Urinary bladder (tissue), 4 donors: ENCODE data around the gene KRTAP10-1. TPM values are rescaled to one million over a fixed set of nuclear protein-coding genes. Genes with fewer than 3 reads are reported as not detected.

Source experiments
- DNase-seq: peaks from one replicate; pipeline ENCODE4 v3.0.0-alpha.2; 2015; ENCODE audit errors: extremely low spot score
- H3K27ac ChIP-seq: one replicate; pipeline ENCODE4 v1.5.1; 2013; ENCODE audit warnings: low read depth, mild to moderate bottlenecking, moderate library complexity
- H3K36me3 ChIP-seq: one replicate; pipeline ENCODE4 v1.6.1; 2013; ENCODE audit warnings: mild to moderate bottlenecking, moderate library complexity; ENCODE audit not compliant: insufficient read depth
- H3K4me1 ChIP-seq: one replicate; pipeline ENCODE4 v1.6.1; 2013; ENCODE audit warnings: mild to moderate bottlenecking, moderate library complexity; ENCODE audit not compliant: insufficient read depth
- H3K4me3 ChIP-seq: one replicate; pipeline ENCODE4 v1.5.1; 2013; ENCODE audit warnings: low read depth, low read length
- WGBS: extraction: QIAGEN DNeasy Blood & Tissue Kit; methylation state at CpG from one replicate; pipeline ENCODE4 v1.1.7; 2013; 5-methylcytosine and 5-hydroxymethylcytosine counted together
- polyA plus RNA-seq: library from polyadenylated mRNA; stranded (reverse); fragments of 200-250 nt; gene quantifications from one replicate; pipeline ENCODE4 v1.2.3, GENCODE V29; 2013
- total RNA-seq: library from RNA; depleted of rRNA; stranded (reverse); fragments of >200 nt; gene quantifications from one replicate; pipeline ENCODE4 v1.2.3, GENCODE V29; 2014
- donor health status: healthy with polysubstance abuse.
- donor health status: healthy.

Gene KRTAP10-1
- total and polyA plus RNA-seq, 2 donors = not detected

- DNase-seq = no peak
- WGBS = 79% methylated on average over 2 of the region's 2 CpGs
- Histone ChIP-seq H3K27ac (no peak overlapping the region), H3K36me3 (no peaks in the 10 kb centered on the region), H3K4me3 (no peak overlapping the region), H3K4me1 (no peaks in the 10 kb centered on the region)
Observed at GRCh38 chr21:44524414-44525371, 15.3 kb downstream of the KRTAP10-1 start.

GRCh38 chr21:44523567-44524413 is 16.2 kb downstream of the KRTAP10-1 start:
- DNase-seq = no peak
- H3K36me3 ChIP-seq = no peaks in the 10 kb centered on the region
- H3K27ac ChIP-seq = no peak overlapping the region
- H3K4me3 ChIP-seq = no peak overlapping the region
- WGBS = 81% methylated on average over 1 of the region's 1 CpG
- H3K4me1 ChIP-seq = no peaks in the 10 kb centered on the region

- no peak for DNase-seq
- H3K36me3 ChIP-seq = no peaks in the 10 kb centered on the region
- no peak overlapping the region for H3K4me3 ChIP-seq
- no peak overlapping the region for H3K27ac ChIP-seq
- WGBS = 80% methylated on average over 1 of the region's 1 CpG
- H3K4me1 ChIP-seq = no peaks in the 10 kb centered on the region
Observed at GRCh38 chr21:44522753-44523204, 17.2 kb downstream of the KRTAP10-1 start.

GRCh38 chr21:44521928-44522752 is 17.9 kb downstream of the KRTAP10-1 start:
- Histone ChIP-seq H3K4me1 (no peaks in the 10 kb centered on the region), H3K4me3 (no peak overlapping the region), H3K27ac (no peak overlapping the region), H3K36me3 (no peaks in the 10 kb centered on the region)
- no peak for DNase-seq
- 88% methylated on average over 33 of the region's 33 CpGs for WGBS

GRCh38 chr21:44521301-44521927 is 18.6 kb downstream of the KRTAP10-1 start:
- no peak overlapping the region for H3K4me3 ChIP-seq
- 87% methylated on average over 22 of the region's 22 CpGs for WGBS
- no peak overlapping the region for H3K27ac ChIP-seq
- no peaks in the 10 kb centered on the region for H3K36me3 ChIP-seq
- DNase-seq = no peak
- H3K4me1 ChIP-seq = no peaks in the 10 kb centered on the region

GRCh38 chr21:44520326-44521300 is 19.4 kb downstream of the KRTAP10-1 start:
- DNase-seq = no peak
- no peaks in the 10 kb centered on the region for H3K36me3 ChIP-seq
- H3K4me1 ChIP-seq = no peaks in the 10 kb centered on the region
- no peak overlapping the region for H3K4me3 ChIP-seq
- no peak overlapping the region for H3K27ac ChIP-seq
- 86% methylated on average over 31 of the region's 31 CpGs for WGBS

GRCh38 chr21:44519346-44520325 is 20.4 kb downstream of the KRTAP10-1 start:
- H3K36me3 ChIP-seq = no peaks in the 10 kb centered on the region
- H3K4me3 ChIP-seq = no peak overlapping the region
- no peaks in the 10 kb centered on the region for H3K4me1 ChIP-seq
- H3K27ac ChIP-seq = no peak overlapping the region
- 90% methylated on average over 28 of the region's 28 CpGs for WGBS
- DNase-seq = no peak

- H3K27ac ChIP-seq = no peak overlapping the region
- DNase-seq = no peak
- no peak overlapping the region for H3K4me3 ChIP-seq
- H3K36me3 ChIP-seq = no peaks in the 10 kb centered on the region
- H3K4me1 ChIP-seq = no peaks in the 10 kb centered on the region
- 66% methylated on average over 12 of the region's 12 CpGs for WGBS
Observed at GRCh38 chr21:44518686-44519085, 21.3 kb downstream of the KRTAP10-1 start.

GRCh38 chr21:44517175-44517899 is 22.7 kb downstream of the KRTAP10-1 start:
- no peaks in the 10 kb centered on the region for H3K4me1 ChIP-seq
- H3K4me3 ChIP-seq = no peak overlapping the region
- no peaks in the 10 kb centered on the region for H3K36me3 ChIP-seq
- 85% methylated on average over 15 of the region's 15 CpGs for WGBS
- H3K27ac ChIP-seq = no peak overlapping the region
- DNase-seq = no peak

GRCh38 chr21:44516828-44517174 is 23.2 kb downstream of the KRTAP10-1 start:
- Histone ChIP-seq H3K36me3 (no peaks in the 10 kb centered on the region), H3K4me3 (no peak overlapping the region), H3K4me1 (no peaks in the 10 kb centered on the region), H3K27ac (no peak overlapping the region)
- WGBS = 79% methylated on average over 10 of the region's 10 CpGs
- no peak for DNase-seq

- WGBS = 85% methylated on average over 13 of the region's 13 CpGs
Observed at GRCh38 chr21:44516342-44516741, 23.7 kb downstream of the KRTAP10-1 start.

More at GRCh38 chr21:44516342-44516741, 23.7 kb downstream of the KRTAP10-1 start:
- Histone ChIP-seq H3K27ac (no peak overlapping the region), H3K4me3 (no peak overlapping the region), H3K4me1 (no peaks in the 10 kb centered on the region), H3K36me3 (no peaks in the 10 kb centered on the region)
- no peak for DNase-seq
